H1 (cell line): ENCODE results near the gene DHX32. TPM values are rescaled to one million over a fixed set of nuclear protein-coding genes. Genes with fewer than 3 reads are reported as not detected.

Experiments
- EZH2 ChIP-seq: fragments of 200-600 bp; sonication (generic); IDR thresholded peaks from 2 replicates; pipeline ENCODE4 v1.7.1; 2012; ENCODE audit warnings: low read depth, mild to moderate bottlenecking, moderate library complexity, low read length, inconsistent platforms; ENCODE audit not compliant: severe bottlenecking
- FOSL1 ChIP-seq: IDR thresholded peaks from 2 replicates; pipeline ENCODE4 v1.6.1; 2011; ENCODE audit warnings: mild to moderate bottlenecking, low read depth, low read length, moderate library complexity; ENCODE audit not compliant: insufficient read depth
- TCF12 ChIP-seq: IDR thresholded peaks from 2 replicates; pipeline ENCODE4 v1.6.1; 2011; ENCODE audit warnings: low read depth, mild to moderate bottlenecking, low read length
- ZNF274 ChIP-seq: IDR thresholded peaks from 2 replicates; pipeline ENCODE4 v1.7.0; 2012; ENCODE audit warnings: low read length, borderline replicate concordance; ENCODE audit errors: extremely low read depth
- polyA plus RNA-seq, 7 experiments: library from polyadenylated mRNA; depleted of rRNA in 3 of 7; stranded (reverse) in 5 of 7; unstranded in 2 of 7; fragments of >200 nt in 5 of 7; fragments of 200-250 nt in 2 of 7; gene quantifications; 1 replicate in 5 of 7; 2 replicates in 1 of 7; 4 replicates in 1 of 7; pipeline versions ENCODE4 v1.2.1 to v1.2.3, GENCODE V29; 2011 to 2013; ENCODE audit warnings: missing spikeins in 2 of 7, mixed read lengths in 2 of 7
- total RNA-seq: library from RNA; stranded (reverse); fragmentation: NEBNext Ultra II Directional; extraction: Animal tissue kit (Norgen Biotek cat#: 25700); gene quantifications from 2 replicates; pipeline ENCODE4 v1.2.1, GENCODE V29; 2021
- TF ChIP-seq, protein P1 (sequence below): IDR thresholded peaks from 2 replicates; pipeline ENCODE4 v1.6.1; 2011; ENCODE audit warnings: low read depth, mild to moderate bottlenecking, low read length; ENCODE audit not compliant: insufficient read depth

Gene DHX32
- total and polyA plus RNA-seq, 2 of the 8 experiments (the other 6 are each of a cell fraction or from before 2014, with no cell fraction given), result 12.4 to 15.8 TPM

- TF ChIP-seq TCF12 (no peak), ZNF274 (no peak), EZH2 (no peak), FOSL1 (no peak)
- TF ChIP-seq, protein P1, sequence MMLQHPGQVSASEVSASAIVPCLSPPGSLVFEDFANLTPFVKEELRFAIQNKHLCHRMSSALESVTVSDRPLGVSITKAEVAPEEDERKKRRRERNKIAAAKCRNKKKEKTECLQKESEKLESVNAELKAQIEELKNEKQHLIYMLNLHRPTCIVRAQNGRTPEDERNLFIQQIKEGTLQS, result no peak
- TF ChIP-seq, all 59 proteins: peak for 0
Observed at GRCh38 chr10:125843603-125844329, 37.3 kb downstream of the DHX32 start (continued).
